Measurements from ENCODE around the gene KRT2.

DNA sequence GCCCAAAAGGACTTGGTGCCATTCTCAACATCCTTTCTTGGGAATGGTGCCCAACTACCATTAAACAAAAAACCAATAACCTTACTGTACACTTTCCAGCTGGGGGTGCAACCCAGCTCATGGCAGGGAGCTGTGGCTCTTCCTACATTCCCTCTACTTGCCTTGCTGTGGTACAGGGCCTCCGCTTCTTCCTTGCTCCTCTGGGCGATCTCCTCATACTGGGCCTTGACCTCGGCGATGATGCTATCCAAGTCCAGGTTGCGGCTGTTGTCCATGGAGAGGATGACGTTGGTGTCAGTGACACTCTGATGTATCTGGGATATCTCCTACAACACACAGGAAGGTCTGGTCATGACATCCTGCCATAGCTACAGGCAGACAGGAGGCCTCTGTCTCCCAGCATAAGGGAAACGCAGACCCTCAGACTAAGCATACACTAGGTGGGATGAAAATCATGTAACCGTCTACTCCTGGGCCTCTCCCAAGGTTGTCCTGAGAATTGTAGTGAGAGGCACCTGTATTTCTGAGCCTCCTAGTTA, 3.9 kb downstream of the KRT2 start:
- TF ChIP-seq BDP1 (IDR thresholded peaks at IDR 0.05; ENCODE audit: insufficient read depth, insufficient read length) (no peak), KDM1A (IDR thresholded peaks at IDR 0.05) (no peak), ZNF41 (CRISPR knock-in tag; conservative IDR thresholded peaks at IDR 0.05) (no peak), SMAD4 (CRISPR knock-in tag; conservative IDR thresholded peaks at IDR 0.05) (no peak), HLTF (IDR thresholded peaks at IDR 0.05) (no peak), ARID2 (IDR thresholded peaks at IDR 0.05) (no peak), CHD2 (IDR thresholded peaks at IDR 0.05; ENCODE audit: low read depth, low read length) (no peak), MAFK (IDR thresholded peaks at IDR 0.05; ENCODE audit: low read length) (no peak), SUPT5H (IDR thresholded peaks at IDR 0.05) (no peak), ZNF311 (CRISPR knock-in tag; IDR thresholded peaks at IDR 0.05) (no peak)
- TF ChIP-seq, protein P1, sequence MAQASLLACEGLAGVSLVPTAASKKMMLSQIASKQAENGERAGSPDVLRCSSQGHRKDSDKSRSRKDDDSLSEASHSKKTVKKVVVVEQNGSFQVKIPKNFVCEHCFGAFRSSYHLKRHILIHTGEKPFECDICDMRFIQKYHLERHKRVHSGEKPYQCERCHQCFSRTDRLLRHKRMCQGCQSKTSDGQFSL (CRISPR knock-in tag; IDR thresholded peaks at IDR 0.05) = no peak
- TF ChIP-seq, protein P1 (tag; IDR thresholded peaks at IDR 0.05) = no peak
- TF ChIP-seq, protein P2, sequence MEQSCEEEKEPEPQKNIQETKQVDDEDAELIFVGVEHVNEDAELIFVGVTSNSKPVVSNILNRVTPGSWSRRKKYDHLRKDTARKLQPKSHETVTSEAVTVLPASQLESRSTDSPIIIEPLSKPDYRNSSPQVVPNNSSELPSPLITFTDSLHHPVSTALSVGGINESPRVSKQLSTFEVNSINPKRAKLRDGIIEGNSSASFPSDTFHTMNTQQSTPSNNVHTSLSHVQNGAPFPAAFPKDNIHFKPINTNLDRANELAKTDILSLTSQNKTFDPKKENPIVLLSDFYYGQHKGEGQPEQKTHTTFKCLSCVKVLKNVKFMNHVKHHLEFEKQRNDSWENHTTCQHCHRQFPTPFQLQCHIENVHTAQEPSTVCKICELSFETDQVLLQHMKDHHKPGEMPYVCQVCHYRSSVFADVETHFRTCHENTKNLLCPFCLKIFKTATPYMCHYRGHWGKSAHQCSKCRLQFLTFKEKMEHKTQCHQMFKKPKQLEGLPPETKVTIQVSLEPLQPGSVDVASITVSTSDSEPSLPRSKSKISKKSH (CRISPR knock-in tag; IDR thresholded peaks at IDR 0.05) = no peak

Data from K562 (cell line).